A549 treated with ZK216348 at 1 μM for 4 hours (cell line): ENCODE measurements around the gene FOXA1. TPM values are rescaled to one million over a fixed set of nuclear protein-coding genes. Genes with fewer than 3 reads are reported as not detected.

Experiments
- total RNA-seq: library from RNA; stranded (reverse); fragments of 200-300 nt; extraction: Qiagen RNA extraction; gene quantifications from 5 replicates; pipeline ENCODE4 v1.2.3, GENCODE V29; 2022; ENCODE audit warnings: low read depth

FOXA1 gene
- 5.3 to 10.3 TPM (median 8.2 TPM) in 5 replicates for total RNA-seq

DNA sequence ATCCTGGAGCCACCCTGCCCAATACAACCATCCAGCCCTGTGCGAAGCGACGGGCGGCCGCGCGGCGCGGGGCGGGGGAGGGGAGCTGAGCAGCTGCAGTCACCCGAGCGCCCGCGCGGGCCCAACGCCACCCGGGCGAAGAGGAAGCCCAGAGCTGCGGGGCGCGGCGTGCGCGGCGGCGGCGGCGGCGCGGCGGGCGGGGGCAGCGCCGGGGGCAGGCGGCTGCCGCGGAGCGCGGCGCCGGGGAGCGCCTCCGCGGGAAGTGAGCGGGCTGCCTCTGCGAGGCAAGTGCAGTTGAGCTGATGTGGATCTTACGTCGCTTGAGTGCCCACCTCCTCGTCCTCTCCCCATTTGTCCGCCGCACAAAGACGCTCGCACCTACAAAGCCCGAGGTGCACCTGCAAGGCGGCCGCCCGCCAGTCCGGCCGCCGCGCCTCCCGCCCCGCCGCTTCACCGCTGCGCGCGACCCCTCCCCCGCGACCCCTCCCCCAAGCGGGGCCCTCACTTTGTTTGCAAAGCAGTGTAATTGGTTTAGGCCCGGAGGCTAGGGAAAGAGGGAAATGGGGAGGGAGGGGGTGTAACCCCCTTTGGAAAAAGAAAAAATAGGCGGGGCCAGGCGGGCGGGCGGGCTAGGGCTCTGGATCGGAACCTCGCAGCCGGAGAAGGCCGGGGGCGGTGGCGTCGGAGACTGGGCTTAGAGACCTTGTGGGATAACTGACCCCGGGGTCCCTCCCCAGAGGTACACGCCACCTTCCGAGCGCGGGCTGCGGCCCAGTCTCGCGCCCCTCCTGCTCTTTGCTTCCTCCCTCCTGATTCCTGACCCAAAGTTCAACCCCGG is at the start of gene FOXA1, which contains the start of gene TTC6:
Gene FOXA1 (minus strand): TSS at position 279 of the 838 bp plus-strand sequence. CDS start 277 bp downstream, at position 2.
Gene TTC6 (plus strand): TSS at position 659 of the 838 bp plus-strand sequence. CDS start 26,436 bp downstream, outside the sequence.

Other genes starting within 250 kb of the FOXA1 start
- gene TTC6, start 380 bp upstream of the FOXA1 start, total RNA-seq = 0.33 to 0.49 TPM (median 0.39 TPM) in 4 of 5 replicates, not detected in the other